Esophagus (tissue), 2 donors: ENCODE measurements around the gene MORN5. TPM values are rescaled to one million over a fixed set of nuclear protein-coding genes. Genes with fewer than 3 reads are reported as not detected.

ENCODE experiments used
- H3K27ac ChIP-seq, 2 donors: one replicate each; pipeline ENCODE4 v1.5.1; 2013; ENCODE audit warnings: low read depth in 2 of 2, mild to moderate bottlenecking in 2 of 2, inconsistent platforms in 1 of 2, low read length in 1 of 2, moderate library complexity in 1 of 2
- H3K27me3 ChIP-seq, 2 donors: one replicate each; pipeline ENCODE4 v1.6.1; 2013; ENCODE audit warnings: low read length in 2 of 2, control low read depth in 1 of 2, mild to moderate bottlenecking in 1 of 2; ENCODE audit not compliant: insufficient read depth in 2 of 2, control insufficient read depth in 1 of 2
- H3K36me3 ChIP-seq, 2 donors: one replicate each; pipeline ENCODE4 v1.6.1; 2013; ENCODE audit warnings: low read length in 1 of 2; ENCODE audit not compliant: control insufficient read depth in 2 of 2, insufficient read depth in 2 of 2
- H3K4me1 ChIP-seq, 2 donors: one replicate each; pipeline ENCODE4 v1.6.1; 2013; ENCODE audit warnings: low read length in 1 of 2; ENCODE audit not compliant: control insufficient read depth in 2 of 2, insufficient read depth in 2 of 2
- H3K4me3 ChIP-seq, 2 donors: one replicate each; pipeline ENCODE4 v1.5.1; 2013; ENCODE audit warnings: low read length in 2 of 2, mild to moderate bottlenecking in 2 of 2, low read depth in 1 of 2, moderate library complexity in 1 of 2
- H3K9me3 ChIP-seq, 2 donors: one replicate each; pipeline ENCODE4 v1.6.1; 2013; ENCODE audit warnings: mild to moderate bottlenecking in 2 of 2, low read depth in 1 of 2, low read length in 1 of 2, moderate library complexity in 1 of 2; ENCODE audit not compliant: control insufficient read depth in 2 of 2, insufficient read depth in 1 of 2
- WGBS, 2 donors: extraction: QIAGEN DNeasy Blood & Tissue Kit; methylation state at CpG; one replicate each; pipeline ENCODE4 v1.1.7; 2013; 5-methylcytosine and 5-hydroxymethylcytosine counted together
- polyA plus RNA-seq, 2 donors: library from polyadenylated mRNA; stranded (reverse); fragments of 200-250 nt; gene quantifications; one replicate each; pipeline ENCODE4 v1.2.3, GENCODE V29; 2013
- donor health status: healthy with polysubstance abuse.
- donor health status: Bipolar disorder and iron deficiency.

Gene MORN5
- 1 to 10 TPM in 1 of 2 donors, under 1 TPM in 1; 0.69 to 2.3 TPM for polyA plus RNA-seq

DNA sequence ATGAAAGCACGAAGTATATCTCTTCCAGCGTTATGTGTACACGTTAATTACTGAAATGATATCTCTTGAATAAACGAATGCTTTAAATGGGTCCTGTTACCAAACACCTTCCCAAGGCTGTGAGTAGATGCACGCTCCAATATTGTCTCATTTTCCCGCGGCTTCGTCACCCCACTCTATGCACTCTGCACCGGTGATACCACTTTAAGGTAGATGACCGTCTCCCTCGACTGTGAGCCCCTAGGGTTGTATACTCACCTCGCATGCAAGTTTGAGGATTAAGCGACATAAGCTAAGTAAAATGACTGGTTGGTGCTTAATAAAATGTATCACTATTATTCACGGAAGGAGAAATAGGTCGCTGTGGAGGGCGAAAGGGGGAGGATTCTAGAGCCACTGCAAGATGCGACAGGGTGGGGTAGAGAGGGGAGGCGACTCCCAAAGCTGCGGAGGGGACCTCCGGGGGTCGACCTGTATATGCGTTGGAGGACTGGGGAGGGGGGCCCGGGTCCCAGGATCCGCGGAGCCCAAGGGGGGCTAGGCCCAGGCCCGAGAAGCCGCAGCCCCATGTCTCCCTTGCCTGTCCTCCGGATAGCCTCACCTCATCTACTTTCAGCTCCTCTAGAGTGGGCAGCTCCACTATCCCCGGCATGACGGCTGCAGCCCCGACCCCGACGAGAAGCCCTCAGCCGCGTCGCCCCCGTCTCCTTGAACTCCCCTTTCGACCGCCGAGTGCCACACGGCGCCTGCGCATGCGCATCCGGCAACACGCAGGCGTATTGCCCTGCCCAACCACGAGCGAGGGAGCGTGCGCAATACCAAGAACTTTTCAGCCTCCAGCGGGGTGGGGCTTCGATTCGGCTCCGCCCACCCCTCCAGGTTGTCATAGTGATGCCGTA, at the start of gene MORN5, which contains the start of gene NDUFA8:
MORN5 (plus strand) TSS at position 883 of the 899 bp plus-strand sequence. CDS start 65 bp downstream, outside the sequence.
NDUFA8 (minus strand) TSS at position 754 of the 899 bp plus-strand sequence; CDS start at position 652, 102 bp downstream.
- Histone ChIP-seq H3K36me3 (no peaks in the 10 kb centered on the region), H3K27me3 (no peaks in the 10 kb centered on the region), H3K27ac (peak within 1 kb of the TSS; percentile 69 to 92), H3K4me1 (peaks cover 0 to 2% of the 10 kb centered on the region in 2 donors), H3K9me3 (no peaks in the 10 kb centered on the region), H3K4me3 (peak within 1 kb of the TSS; percentile 94 to 99)
- 1% methylated on average over 53 to 56 of the region's 56 CpGs for WGBS, 2 donors

- H3K9me3 ChIP-seq: no peaks in the 10 kb centered on the region
- H3K4me1 ChIP-seq: no peaks in the 10 kb centered on the region
- no peaks in the 10 kb centered on the region for H3K27me3 ChIP-seq
- no peak overlapping the region for H3K4me3 ChIP-seq
- no peak overlapping the region for H3K27ac ChIP-seq
- no peaks in the 10 kb centered on the region for H3K36me3 ChIP-seq
- WGBS, 2 donors: 88 to 90% methylated on average over 7 of the region's 7 CpGs
Observed at GRCh38 chr9:122110100-122110833, 49.4 kb upstream of the MORN5 start.

- H3K4me1 ChIP-seq: no peaks in the 10 kb centered on the region
- H3K36me3 ChIP-seq: no peaks in the 10 kb centered on the region
- no peak overlapping the region for H3K4me3 ChIP-seq
- WGBS, 2 donors: 86 to 89% methylated on average over 9 of the region's 9 CpGs
- H3K27me3 ChIP-seq: no peaks in the 10 kb centered on the region
- H3K27ac ChIP-seq: no peak overlapping the region
- H3K9me3 ChIP-seq: no peaks in the 10 kb centered on the region
Observed at GRCh38 chr9:122111413-122112085, 48.2 kb upstream of the MORN5 start.

DNA sequence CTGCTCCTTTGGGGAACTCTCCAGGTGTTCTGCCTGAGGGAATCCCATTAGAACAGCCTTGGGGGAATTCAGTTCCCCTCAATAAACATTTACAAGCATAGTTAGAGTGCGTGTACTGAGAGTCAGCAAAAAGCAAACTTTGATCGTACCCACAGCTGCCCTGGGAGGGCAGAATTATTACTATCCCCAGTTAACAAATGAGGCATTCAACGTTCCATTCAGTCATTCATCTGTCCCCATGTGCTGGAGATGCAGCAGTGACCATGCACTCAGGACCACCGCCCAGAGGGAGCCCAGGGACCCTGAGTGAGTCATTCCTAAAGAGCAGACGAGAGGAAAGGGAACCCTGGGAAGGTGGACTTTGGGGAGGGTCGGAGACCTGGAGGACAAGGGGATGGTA, 47.5 kb upstream of the MORN5 start:
- whole genome bisulfite sequencing, 2 donors: 79% methylated on average over 6 of the region's 6 CpGs
- Histone ChIP-seq H3K36me3 (no peaks in the 10 kb centered on the region), H3K4me3 (no peak overlapping the region), H3K27ac (no peak overlapping the region), H3K9me3 (no peaks in the 10 kb centered on the region), H3K4me1 (no peaks in the 10 kb centered on the region), H3K27me3 (no peaks in the 10 kb centered on the region)

DNA sequence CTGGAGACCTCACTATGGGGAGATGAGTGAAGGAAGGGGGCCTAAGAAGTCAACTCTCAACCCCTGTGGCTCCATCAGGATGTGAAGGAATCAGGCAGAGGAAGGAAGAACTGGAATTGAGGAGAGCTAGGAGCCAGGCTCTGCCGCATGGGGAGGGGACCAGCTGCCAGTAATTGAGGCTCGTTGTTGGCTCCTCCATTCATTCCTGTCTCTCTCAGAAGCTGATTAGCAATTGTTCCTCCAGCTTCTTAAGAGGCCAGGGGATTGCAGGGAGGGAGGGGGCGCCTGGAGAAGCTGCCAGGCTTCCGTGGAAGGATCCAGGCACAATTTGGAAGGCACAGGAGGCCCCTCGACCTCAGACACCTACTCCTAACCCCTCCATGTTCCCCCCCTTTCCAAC, 46.1 kb upstream of the MORN5 start:
- 38 to 41% methylated on average over 5 of the region's 5 CpGs for WGBS, 2 donors
- Histone ChIP-seq H3K27ac (no peak overlapping the region), H3K36me3 (no peaks in the 10 kb centered on the region), H3K4me1 (no peaks in the 10 kb centered on the region), H3K9me3 (no peaks in the 10 kb centered on the region), H3K27me3 (no peaks in the 10 kb centered on the region), H3K4me3 (no peak overlapping the region)

DNA sequence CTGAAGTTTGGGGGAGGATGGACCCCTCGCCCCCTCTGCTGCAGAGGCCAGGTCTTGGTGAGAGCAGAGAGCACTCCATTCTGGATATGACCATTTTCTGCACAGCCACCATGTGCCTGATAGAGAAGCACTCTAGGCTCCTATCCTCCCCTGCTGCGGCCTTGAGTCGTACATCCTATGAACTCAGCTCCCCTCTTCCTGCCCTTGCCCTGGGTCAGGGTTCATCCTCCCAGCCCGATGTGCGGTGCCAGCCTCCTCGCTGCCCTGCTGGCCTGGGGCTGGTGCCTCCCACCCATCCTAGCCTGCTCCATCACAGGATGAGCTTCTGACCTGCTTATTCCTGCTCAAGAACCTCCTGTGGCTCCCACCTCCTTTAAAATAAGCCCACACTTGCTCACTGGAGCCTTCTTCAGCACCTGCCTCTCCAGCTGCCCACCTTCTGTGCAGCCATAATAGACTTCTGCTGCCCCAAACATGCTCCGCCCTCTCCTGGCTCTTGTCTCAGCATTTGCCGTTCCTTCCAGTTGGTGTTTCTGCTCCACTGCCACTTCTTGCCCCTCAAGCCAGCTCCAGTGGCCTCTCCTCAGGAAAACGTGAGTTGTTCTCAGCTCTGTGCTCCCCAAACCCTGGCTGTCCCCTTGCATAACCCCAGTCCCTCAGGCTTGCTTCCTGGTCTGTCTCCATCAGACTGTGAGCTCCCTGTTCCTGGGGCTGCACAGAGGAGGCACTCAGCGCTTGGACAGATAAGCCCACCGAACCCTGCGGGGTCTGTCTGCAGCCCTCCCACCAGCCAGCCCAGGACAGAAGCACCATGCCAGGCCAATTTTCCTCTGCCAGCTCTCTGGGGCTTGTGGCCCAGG, 44.3 kb upstream of the MORN5 start:
- Histone ChIP-seq H3K27ac (no peak overlapping the region), H3K9me3 (no peaks in the 10 kb centered on the region), H3K36me3 (no peaks in the 10 kb centered on the region), H3K4me1 (no peaks in the 10 kb centered on the region), H3K27me3 (no peaks in the 10 kb centered on the region), H3K4me3 (no peak overlapping the region)
- 75 to 80% methylated on average over 12 of the region's 12 CpGs for WGBS, 2 donors

GRCh38 chr9:122116040-122116439, 43.7 kb upstream of the MORN5 start:
- Histone ChIP-seq H3K27me3 (no peaks in the 10 kb centered on the region), H3K36me3 (no peaks in the 10 kb centered on the region), H3K4me1 (no peaks in the 10 kb centered on the region), H3K27ac (no peak overlapping the region), H3K9me3 (no peaks in the 10 kb centered on the region), H3K4me3 (no peak overlapping the region)
- 66 to 74% methylated on average over 4 of the region's 4 CpGs for WGBS, 2 donors

DNA sequence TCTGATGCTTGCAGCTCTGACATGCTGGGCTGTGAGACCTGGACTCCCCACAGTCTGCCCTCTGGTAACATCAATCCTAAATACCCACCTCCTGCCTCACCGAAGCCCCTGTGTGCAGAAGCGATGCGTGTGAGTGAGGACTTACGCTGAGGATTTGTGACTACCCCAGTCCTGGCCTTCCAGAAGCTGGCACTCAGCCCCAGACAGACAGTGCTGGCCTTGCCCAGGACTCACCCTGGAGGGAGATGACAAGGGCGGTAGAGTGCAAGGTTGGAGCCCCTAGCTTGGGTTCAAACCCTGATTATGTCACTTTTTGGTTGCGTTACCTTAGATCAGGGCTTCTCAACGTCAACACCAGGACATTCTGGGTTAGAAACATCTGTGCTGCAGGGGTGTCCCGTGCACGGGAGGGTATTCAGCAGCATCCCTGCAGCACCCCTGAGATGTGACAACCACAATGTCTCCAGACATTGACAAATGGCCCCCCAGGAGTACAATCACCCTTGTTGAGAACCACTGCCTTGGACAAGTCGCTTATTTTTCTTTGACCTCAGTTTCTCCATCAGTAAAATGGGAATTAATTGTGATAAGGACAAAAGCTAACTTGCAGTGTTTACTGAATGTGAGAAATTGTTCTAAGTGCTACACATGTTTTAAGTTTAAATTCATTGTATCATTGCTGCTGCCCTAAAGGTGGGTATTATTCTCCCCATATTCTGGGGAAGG, 43.1 kb upstream of the MORN5 start:
- Histone ChIP-seq H3K27ac (no peak overlapping the region), H3K4me1 (no peaks in the 10 kb centered on the region), H3K9me3 (no peaks in the 10 kb centered on the region), H3K36me3 (no peaks in the 10 kb centered on the region), H3K27me3 (no peaks in the 10 kb centered on the region), H3K4me3 (no peak overlapping the region)
- WGBS, 2 donors: 89 to 90% methylated on average over 10 of the region's 10 CpGs
